ENCODE data around the gene WDFY4.

The WDFY4 gene

DNA sequence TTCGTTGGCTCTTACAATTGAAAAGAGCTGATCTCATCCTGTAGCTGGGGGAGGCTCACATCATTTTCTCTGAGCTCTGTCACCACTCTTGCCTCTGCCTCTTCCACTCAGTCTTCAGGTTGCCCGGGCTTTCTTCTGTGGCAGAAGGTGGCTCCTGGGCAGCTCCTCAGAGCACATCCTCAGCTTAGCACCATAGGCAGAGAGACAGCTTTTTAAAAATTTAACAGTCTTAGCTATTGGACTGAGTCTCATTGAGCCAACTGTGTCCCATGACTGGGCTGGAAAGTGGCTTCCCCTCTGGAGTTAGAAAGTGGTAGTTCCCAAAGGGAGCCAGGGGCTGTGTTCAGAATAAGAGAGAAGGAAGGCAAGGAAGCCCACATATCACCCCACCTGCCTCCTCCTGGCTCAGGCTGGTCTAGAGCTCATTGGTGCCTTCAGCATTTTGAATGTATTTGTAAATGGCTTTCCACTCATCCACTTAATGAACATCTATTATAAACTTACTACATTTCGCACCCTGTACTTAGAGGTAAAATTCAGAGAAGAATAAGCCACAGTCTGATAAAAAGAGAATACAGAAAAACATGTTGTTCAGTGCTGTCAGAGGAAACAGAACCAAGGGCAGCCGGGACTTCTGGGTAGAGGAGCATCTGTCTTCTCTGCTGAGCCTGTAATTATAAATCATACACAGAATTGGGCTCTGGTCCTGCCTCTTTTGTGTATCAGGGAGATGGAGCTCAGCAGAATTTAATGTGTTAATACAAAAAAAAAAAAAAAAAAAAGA, 119.3 kb downstream of the WDFY4 start:
- no peak overlapping the region for H3K27ac ChIP-seq (ENCODE audit: low read depth, low read length)

GRCh38 chr10:48804740-48805182, 120.1 kb downstream of the WDFY4 start:
- Histone ChIP-seq H3K4me1 (ENCODE audit: control insufficient read depth, insufficient read depth, low read length) (no peaks in the 10 kb centered on the region), H3K27ac (ENCODE audit: low read depth, low read length) (no peak overlapping the region), H3K4me3 (ENCODE audit: low read length) (no peak overlapping the region), H3K36me3 (ENCODE audit: control insufficient read depth, insufficient read depth, low read length) (no peaks in the 10 kb centered on the region), H3K27me3 (ENCODE audit: control insufficient read depth, insufficient read depth, low read length) (no peaks in the 10 kb centered on the region), H3K9ac (ENCODE audit: low read length) (no peak overlapping the region)

More for the DNA sequence above, 119.3 kb downstream of the WDFY4 start:
- no peak overlapping the region for H3K9ac ChIP-seq (ENCODE audit: low read length)
- no peaks in the 10 kb centered on the region for H3K27me3 ChIP-seq (ENCODE audit: control insufficient read depth, insufficient read depth, low read length)
- no peaks in the 10 kb centered on the region for H3K36me3 ChIP-seq (ENCODE audit: control insufficient read depth, insufficient read depth, low read length)
- H3K4me1 ChIP-seq (ENCODE audit: control insufficient read depth, insufficient read depth, low read length): no peaks in the 10 kb centered on the region
- no peak overlapping the region for H3K4me3 ChIP-seq (ENCODE audit: low read length)

DNA sequence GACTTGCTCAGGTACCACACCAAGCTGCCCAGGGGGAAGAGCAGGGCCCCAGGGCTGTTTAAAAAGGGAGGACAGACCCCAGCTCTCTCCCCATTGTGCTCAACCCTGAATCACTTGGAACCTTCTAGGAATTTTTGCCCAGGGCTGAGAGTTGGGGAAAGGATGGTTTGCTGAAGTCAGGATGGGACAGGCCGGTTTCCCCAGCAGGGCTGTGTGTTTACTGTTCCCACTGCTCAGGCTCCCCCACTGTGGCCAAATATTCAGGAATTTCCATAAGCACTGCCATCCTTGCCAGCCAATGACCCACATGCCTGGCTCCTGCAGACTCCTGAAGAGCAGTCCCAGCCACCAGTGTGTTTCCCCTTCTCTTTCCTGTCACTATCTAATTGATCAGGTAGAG, 120.7 kb downstream of the WDFY4 start:
- Histone ChIP-seq H3K9ac (ENCODE audit: low read length) (no peak overlapping the region), H3K36me3 (ENCODE audit: control insufficient read depth, insufficient read depth, low read length) (no peaks in the 10 kb centered on the region), H3K4me3 (ENCODE audit: low read length) (no peak overlapping the region), H3K27me3 (ENCODE audit: control insufficient read depth, insufficient read depth, low read length) (no peaks in the 10 kb centered on the region), H3K4me1 (ENCODE audit: control insufficient read depth, insufficient read depth, low read length) (no peaks in the 10 kb centered on the region), H3K27ac (ENCODE audit: low read depth, low read length) (no peak overlapping the region)

- Histone ChIP-seq H3K27ac (ENCODE audit: low read depth, low read length) (no peak overlapping the region), H3K36me3 (ENCODE audit: control insufficient read depth, insufficient read depth, low read length) (no peaks in the 10 kb centered on the region), H3K4me1 (ENCODE audit: control insufficient read depth, insufficient read depth, low read length) (no peaks in the 10 kb centered on the region), H3K9ac (ENCODE audit: low read length) (no peak overlapping the region), H3K4me3 (ENCODE audit: low read length) (no peak overlapping the region), H3K27me3 (ENCODE audit: control insufficient read depth, insufficient read depth, low read length) (no peaks in the 10 kb centered on the region)
Measured at GRCh38 chr10:48805848-48806247, 121.2 kb downstream of the WDFY4 start.

GRCh38 chr10:48806342-48806741, 121.7 kb downstream of the WDFY4 start:
- H3K4me1 ChIP-seq (ENCODE audit: control insufficient read depth, insufficient read depth, low read length): no peaks in the 10 kb centered on the region
- H3K4me3 ChIP-seq (ENCODE audit: low read length): no peak overlapping the region
- H3K36me3 ChIP-seq (ENCODE audit: control insufficient read depth, insufficient read depth, low read length): no peaks in the 10 kb centered on the region
- H3K27ac ChIP-seq (ENCODE audit: low read depth, low read length): no peak overlapping the region
- no peaks in the 10 kb centered on the region for H3K27me3 ChIP-seq (ENCODE audit: control insufficient read depth, insufficient read depth, low read length)
- no peak overlapping the region for H3K9ac ChIP-seq (ENCODE audit: low read length)

DNA sequence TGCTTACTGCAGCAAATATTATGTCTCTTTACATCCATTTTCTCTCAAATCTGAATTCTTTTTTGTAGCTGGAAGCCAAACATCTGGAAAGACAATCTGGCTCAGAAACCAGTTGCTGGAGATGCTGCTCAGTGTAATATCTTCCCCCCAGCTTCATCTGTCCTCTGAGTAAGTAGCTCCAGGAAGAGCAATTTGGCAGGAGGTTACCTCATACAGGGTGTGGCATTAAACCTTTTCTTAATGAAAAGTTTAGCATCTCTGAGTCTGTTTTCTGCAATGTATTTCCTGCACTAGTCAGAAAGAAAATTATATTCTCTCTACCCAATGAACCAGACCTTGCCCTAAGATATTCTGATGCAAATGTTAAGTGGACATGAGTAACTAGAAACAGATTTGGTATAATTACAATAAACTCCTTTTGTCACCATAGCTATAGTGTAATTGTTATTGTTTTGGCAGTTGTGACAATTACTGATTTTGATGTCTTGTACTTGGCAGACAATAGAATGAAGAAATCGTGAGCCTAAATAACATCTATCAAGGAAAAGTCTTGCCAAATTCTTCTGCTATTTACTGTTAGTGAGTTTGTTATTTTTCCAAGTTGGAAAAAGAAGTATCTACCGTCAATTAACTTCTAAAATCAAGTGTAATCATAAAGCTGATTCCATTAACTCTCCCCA, 123.3 kb downstream of the WDFY4 start:
- Histone ChIP-seq H3K27ac (ENCODE audit: low read depth, low read length) (no peak overlapping the region), H3K27me3 (ENCODE audit: control insufficient read depth, insufficient read depth, low read length) (no peaks in the 10 kb centered on the region), H3K36me3 (ENCODE audit: control insufficient read depth, insufficient read depth, low read length) (no peaks in the 10 kb centered on the region), H3K9ac (ENCODE audit: low read length) (no peak overlapping the region), H3K4me3 (ENCODE audit: low read length) (no peak overlapping the region), H3K4me1 (ENCODE audit: control insufficient read depth, insufficient read depth, low read length) (no peaks in the 10 kb centered on the region)

GRCh38 chr10:48809261-48809660, 124.6 kb downstream of the WDFY4 start:
- no peaks in the 10 kb centered on the region for H3K36me3 ChIP-seq (ENCODE audit: control insufficient read depth, insufficient read depth, low read length)
- H3K4me3 ChIP-seq (ENCODE audit: low read length): no peak overlapping the region
- no peak overlapping the region for H3K27ac ChIP-seq (ENCODE audit: low read depth, low read length)
- no peaks in the 10 kb centered on the region for H3K4me1 ChIP-seq (ENCODE audit: control insufficient read depth, insufficient read depth, low read length)
- H3K27me3 ChIP-seq (ENCODE audit: control insufficient read depth, insufficient read depth, low read length): no peaks in the 10 kb centered on the region
- H3K9ac ChIP-seq (ENCODE audit: low read length): no peak overlapping the region

DNA sequence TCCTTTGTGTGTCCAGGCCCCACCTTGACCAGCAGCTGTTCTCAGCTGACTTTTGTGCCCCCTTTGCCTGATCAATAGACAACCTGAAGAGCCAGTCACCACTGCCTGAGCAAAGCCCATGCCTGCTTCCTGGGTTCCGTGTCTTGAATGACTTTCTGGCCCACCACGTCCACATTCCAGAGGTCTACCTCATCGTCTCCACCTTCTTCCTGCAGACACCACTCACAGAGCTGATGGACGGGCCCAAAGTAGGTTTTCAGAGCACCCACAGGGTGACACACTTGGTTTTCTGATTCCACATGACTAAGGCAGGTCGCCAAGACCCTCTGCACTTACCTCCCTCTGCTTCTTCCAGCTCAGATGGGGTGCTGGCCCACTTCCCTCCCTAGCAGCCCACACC, 126.8 kb downstream of the WDFY4 start:
- no peaks in the 10 kb centered on the region for H3K4me1 ChIP-seq (ENCODE audit: control insufficient read depth, insufficient read depth, low read length)
- H3K27me3 ChIP-seq (ENCODE audit: control insufficient read depth, insufficient read depth, low read length): no peaks in the 10 kb centered on the region
- no peaks in the 10 kb centered on the region for H3K36me3 ChIP-seq (ENCODE audit: control insufficient read depth, insufficient read depth, low read length)
- no peak overlapping the region for H3K27ac ChIP-seq (ENCODE audit: low read depth, low read length)
- no peak overlapping the region for H3K4me3 ChIP-seq (ENCODE audit: low read length)
- H3K9ac ChIP-seq (ENCODE audit: low read length): no peak overlapping the region

DNA sequence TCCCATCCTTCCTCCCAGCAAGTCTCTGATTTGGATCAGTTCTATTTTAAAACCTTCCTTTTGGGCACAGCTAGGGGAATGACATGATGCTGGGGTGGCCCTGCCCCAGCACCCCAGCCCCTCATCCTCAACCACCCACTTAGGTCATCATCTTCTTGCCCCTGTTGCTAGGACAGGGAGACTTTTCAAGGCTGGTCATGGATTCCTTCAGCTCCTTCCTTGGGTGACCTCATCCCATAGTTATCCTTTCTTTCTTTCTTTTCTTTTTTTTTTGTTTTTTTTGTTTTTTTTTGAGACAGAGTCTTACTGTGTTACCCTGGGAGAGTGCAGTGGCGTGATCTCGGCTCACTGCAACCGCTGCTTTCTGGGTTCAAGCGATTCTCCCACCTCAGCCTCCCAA, 127.2 kb downstream of the WDFY4 start:
- no peak overlapping the region for H3K27ac ChIP-seq (ENCODE audit: low read depth, low read length)
- H3K4me3 ChIP-seq (ENCODE audit: low read length): no peak overlapping the region
- H3K9ac ChIP-seq (ENCODE audit: low read length): no peak overlapping the region
- no peaks in the 10 kb centered on the region for H3K27me3 ChIP-seq (ENCODE audit: control insufficient read depth, insufficient read depth, low read length)
- no peaks in the 10 kb centered on the region for H3K4me1 ChIP-seq (ENCODE audit: control insufficient read depth, insufficient read depth, low read length)
- no peaks in the 10 kb centered on the region for H3K36me3 ChIP-seq (ENCODE audit: control insufficient read depth, insufficient read depth, low read length)

- H3K4me1 ChIP-seq (ENCODE audit: control insufficient read depth, insufficient read depth, low read length): no peaks in the 10 kb centered on the region
- no peak overlapping the region for H3K9ac ChIP-seq (ENCODE audit: low read length)
- H3K27me3 ChIP-seq (ENCODE audit: control insufficient read depth, insufficient read depth, low read length): no peaks in the 10 kb centered on the region
- H3K36me3 ChIP-seq (ENCODE audit: control insufficient read depth, insufficient read depth, low read length): no peaks in the 10 kb centered on the region
- no peak overlapping the region for H3K27ac ChIP-seq (ENCODE audit: low read depth, low read length)
- H3K4me3 ChIP-seq (ENCODE audit: low read length): no peak overlapping the region
Measured at GRCh38 chr10:48813291-48813690, 128.6 kb downstream of the WDFY4 start.

- no peak overlapping the region for H3K27ac ChIP-seq (ENCODE audit: low read depth, low read length)
- H3K4me3 ChIP-seq (ENCODE audit: low read length): no peak overlapping the region
- H3K27me3 ChIP-seq (ENCODE audit: control insufficient read depth, insufficient read depth, low read length): no peaks in the 10 kb centered on the region
- H3K9ac ChIP-seq (ENCODE audit: low read length): no peak overlapping the region
- no peaks in the 10 kb centered on the region for H3K36me3 ChIP-seq (ENCODE audit: control insufficient read depth, insufficient read depth, low read length)
- no peaks in the 10 kb centered on the region for H3K4me1 ChIP-seq (ENCODE audit: control insufficient read depth, insufficient read depth, low read length)
Measured at GRCh38 chr10:48813825-48814224, 129.2 kb downstream of the WDFY4 start.

- Histone ChIP-seq H3K27me3 (ENCODE audit: control insufficient read depth, insufficient read depth, low read length) (no peaks in the 10 kb centered on the region), H3K4me1 (ENCODE audit: control insufficient read depth, insufficient read depth, low read length) (no peaks in the 10 kb centered on the region), H3K9ac (ENCODE audit: low read length) (no peak overlapping the region), H3K36me3 (ENCODE audit: control insufficient read depth, insufficient read depth, low read length) (no peaks in the 10 kb centered on the region), H3K27ac (ENCODE audit: low read depth, low read length) (no peak overlapping the region), H3K4me3 (ENCODE audit: low read length) (no peak overlapping the region)
Measured at GRCh38 chr10:48814933-48815332, 130.3 kb downstream of the WDFY4 start.

DNA sequence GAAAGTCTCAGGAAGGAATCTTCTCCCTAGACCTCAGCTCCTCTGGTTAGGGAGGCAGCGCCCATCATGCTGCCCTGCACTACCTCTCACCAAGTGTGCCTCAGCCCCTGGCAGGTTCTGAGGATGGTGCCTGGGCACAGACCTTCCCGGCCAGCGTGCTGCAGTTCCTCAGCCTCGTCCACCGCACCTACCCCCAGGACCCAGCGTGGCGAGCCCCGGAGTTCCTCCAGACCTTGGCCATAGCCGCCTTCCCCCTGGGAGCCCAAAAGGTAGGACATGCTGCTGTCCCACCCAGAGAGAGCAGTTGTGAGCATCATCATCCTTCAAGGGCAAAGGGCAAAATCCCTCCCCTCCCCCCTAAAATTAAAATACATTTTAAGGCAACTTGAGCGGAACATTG, 132.5 kb downstream of the WDFY4 start:
- Histone ChIP-seq H3K4me3 (ENCODE audit: low read length) (no peak overlapping the region), H3K4me1 (ENCODE audit: control insufficient read depth, insufficient read depth, low read length) (no peaks in the 10 kb centered on the region), H3K36me3 (ENCODE audit: control insufficient read depth, insufficient read depth, low read length) (no peaks in the 10 kb centered on the region), H3K27me3 (ENCODE audit: control insufficient read depth, insufficient read depth, low read length) (no peaks in the 10 kb centered on the region), H3K27ac (ENCODE audit: low read depth, low read length) (no peak overlapping the region), H3K9ac (ENCODE audit: low read length) (no peak overlapping the region)
